ENCODE measurements around the gene TMEM266.

The TMEM266 gene

GRCh38 chr15:76109046-76109445, 49.3 kb downstream of the TMEM266 start:
- no peak overlapping the region for H3K4me3 ChIP-seq (ENCODE audit: low read depth, low read length)
- H3K36me3 ChIP-seq: no peaks in the 10 kb centered on the region
- no peaks in the 10 kb centered on the region for H3K9me3 ChIP-seq
- no peaks in the 10 kb centered on the region for H3K27me3 ChIP-seq
- H3K4me1 ChIP-seq: no peaks in the 10 kb centered on the region
- TF ChIP-seq CTCF (IDR thresholded peaks at IDR 0.05; ENCODE audit: low read depth, low read length): no peak
- DNase-seq: no peak

- Histone ChIP-seq H3K4me1 (no peaks in the 10 kb centered on the region), H3K27me3 (peaks cover 3% of the 10 kb centered on the region; the same call in 1 of the 2 replicates), H3K36me3 (no peaks in the 10 kb centered on the region), H3K9me3 (no peaks in the 10 kb centered on the region), H3K4me3 (ENCODE audit: low read depth, low read length) (no peak overlapping the region)
- DNase-seq: no peak
- no peak for TF ChIP-seq CTCF (IDR thresholded peaks at IDR 0.05; ENCODE audit: low read depth, low read length)
Measured at GRCh38 chr15:76114561-76114960, 54.8 kb downstream of the TMEM266 start.

- DNase-seq: no peak
- no peaks in the 10 kb centered on the region for H3K4me1 ChIP-seq
- no peaks in the 10 kb centered on the region for H3K36me3 ChIP-seq
- H3K27me3 ChIP-seq: peaks cover 3% of the 10 kb centered on the region; the same call in 1 of the 2 replicates
- no peak overlapping the region for H3K4me3 ChIP-seq (ENCODE audit: low read depth, low read length)
- H3K9me3 ChIP-seq: no peaks in the 10 kb centered on the region
- no peak for TF ChIP-seq CTCF (IDR thresholded peaks at IDR 0.05; ENCODE audit: low read depth, low read length)
Measured at GRCh38 chr15:76116138-76116885, 56.5 kb downstream of the TMEM266 start.

- H3K4me3 ChIP-seq (ENCODE audit: low read depth, low read length): no peak overlapping the region
- no peak for DNase-seq
- H3K36me3 ChIP-seq: no peaks in the 10 kb centered on the region
- no peaks in the 10 kb centered on the region for H3K9me3 ChIP-seq
- no peaks in the 10 kb centered on the region for H3K4me1 ChIP-seq
- no peak for TF ChIP-seq CTCF (IDR thresholded peaks at IDR 0.05; ENCODE audit: low read depth, low read length)
- peaks cover 3% of the 10 kb centered on the region; the same call in 1 of the 2 replicates for H3K27me3 ChIP-seq
Measured at GRCh38 chr15:76117181-76117580, 57.4 kb downstream of the TMEM266 start.

GRCh38 chr15:76118767-76119166, 59.0 kb downstream of the TMEM266 start:
- peaks cover 3% of the 10 kb centered on the region; the same call in 1 of the 2 replicates for H3K27me3 ChIP-seq
- no peak for TF ChIP-seq CTCF (IDR thresholded peaks at IDR 0.05; ENCODE audit: low read depth, low read length)
- no peaks in the 10 kb centered on the region for H3K36me3 ChIP-seq
- no peaks in the 10 kb centered on the region for H3K9me3 ChIP-seq
- H3K4me1 ChIP-seq: no peaks in the 10 kb centered on the region
- DNase-seq: no peak
- H3K4me3 ChIP-seq (ENCODE audit: low read depth, low read length): no peak overlapping the region

- no peak for TF ChIP-seq CTCF (IDR thresholded peaks at IDR 0.05; ENCODE audit: low read depth, low read length)
- no peaks in the 10 kb centered on the region for H3K4me1 ChIP-seq
- no peak for DNase-seq
- H3K9me3 ChIP-seq: no peaks in the 10 kb centered on the region
- H3K36me3 ChIP-seq: no peaks in the 10 kb centered on the region
- no peak overlapping the region for H3K4me3 ChIP-seq (ENCODE audit: low read depth, low read length)
- peaks cover 6% of the 10 kb centered on the region for H3K27me3 ChIP-seq
Measured at GRCh38 chr15:76123031-76123430, 63.2 kb downstream of the TMEM266 start.
